Neural crest cell (in vitro differentiated cells): ENCODE measurements around the gene EMC8. TPM values are rescaled to one million over a fixed set of nuclear protein-coding genes. Genes with fewer than 3 reads are reported as not detected.

Source experiments
- DNase-seq: peaks from one replicate; pipeline ENCODE4 v3.0.0; 2021; ENCODE audit warnings: low read depth, mixed read lengths, low spot score
- H3K27ac Mint-ChIP-seq: one replicate; pipeline ENCODE4 v1.8.0; 2021; ENCODE audit warnings: mild to moderate bottlenecking, mixed read lengths; ENCODE audit not compliant: unreplicated experiment
- H3K27me3 Mint-ChIP-seq: 2 replicates; pipeline ENCODE4 v1.8.0; 2021; ENCODE audit warnings: low read depth, mild to moderate bottlenecking, mixed read lengths
- H3K36me3 Mint-ChIP-seq: 2 replicates; pipeline ENCODE4 v1.8.0; 2021; ENCODE audit warnings: low read depth, mild to moderate bottlenecking, mixed read lengths
- H3K4me1 Mint-ChIP-seq: 2 replicates; pipeline ENCODE4 v1.8.0; 2021; ENCODE audit warnings: mixed read lengths
- H3K4me3 Mint-ChIP-seq: one replicate; pipeline ENCODE4 v1.8.0; 2021; ENCODE audit warnings: mild to moderate bottlenecking, mixed read lengths
- H3K9me3 Mint-ChIP-seq: 2 replicates; pipeline ENCODE4 v1.8.0; 2021; ENCODE audit warnings: mixed read lengths
- total RNA-seq: library from RNA; stranded (reverse); gene quantifications from 2 replicates; pipeline ENCODE4 v1.2.1, GENCODE V29; 2021
- TF ChIP-seq, protein P1 (sequence below): fragments of 200-600 bp; sonication (generic); conservative IDR thresholded peaks from 2 replicates; pipeline ENCODE4 v1.5.0; 2021; ENCODE audit warnings: antibody characterized with exemption, mild to moderate bottlenecking

The EMC8 gene
- total RNA-seq, 1 donor from 2014 or later: 44.1 TPM

DNA sequence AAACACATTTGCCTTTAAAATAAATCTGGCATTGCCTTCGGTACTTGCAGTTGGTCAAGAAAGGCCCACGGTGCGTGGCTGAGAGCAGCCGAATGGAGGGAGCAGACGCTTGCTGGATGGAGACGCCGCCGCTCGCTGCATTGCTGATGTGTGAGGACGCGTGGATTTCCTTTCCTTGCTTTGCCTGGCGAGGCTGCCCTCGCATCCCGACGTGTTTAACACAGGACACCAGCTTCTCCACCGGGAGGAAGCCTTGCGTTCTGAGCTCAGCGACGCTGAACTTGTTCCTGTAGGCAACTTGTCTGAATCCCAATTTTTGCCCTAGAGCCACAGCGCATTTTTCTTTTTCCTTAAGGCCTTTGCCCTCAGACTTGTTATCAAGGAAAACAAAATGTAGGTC lies 45.9 kb upstream of the EMC8 start:
- TF ChIP-seq, protein P1, sequence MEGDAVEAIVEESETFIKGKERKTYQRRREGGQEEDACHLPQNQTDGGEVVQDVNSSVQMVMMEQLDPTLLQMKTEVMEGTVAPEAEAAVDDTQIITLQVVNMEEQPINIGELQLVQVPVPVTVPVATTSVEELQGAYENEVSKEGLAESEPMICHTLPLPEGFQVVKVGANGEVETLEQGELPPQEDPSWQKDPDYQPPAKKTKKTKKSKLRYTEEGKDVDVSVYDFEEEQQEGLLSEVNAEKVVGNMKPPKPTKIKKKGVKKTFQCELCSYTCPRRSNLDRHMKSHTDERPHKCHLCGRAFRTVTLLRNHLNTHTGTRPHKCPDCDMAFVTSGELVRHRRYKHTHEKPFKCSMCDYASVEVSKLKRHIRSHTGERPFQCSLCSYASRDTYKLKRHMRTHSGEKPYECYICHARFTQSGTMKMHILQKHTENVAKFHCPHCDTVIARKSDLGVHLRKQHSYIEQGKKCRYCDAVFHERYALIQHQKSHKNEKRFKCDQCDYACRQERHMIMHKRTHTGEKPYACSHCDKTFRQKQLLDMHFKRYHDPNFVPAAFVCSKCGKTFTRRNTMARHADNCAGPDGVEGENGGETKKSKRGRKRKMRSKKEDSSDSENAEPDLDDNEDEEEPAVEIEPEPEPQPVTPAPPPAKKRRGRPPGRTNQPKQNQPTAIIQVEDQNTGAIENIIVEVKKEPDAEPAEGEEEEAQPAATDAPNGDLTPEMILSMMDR: no peak
- H3K9me3 Mint-ChIP-seq: no peaks in the 10 kb centered on the region
- no peak overlapping the region for H3K27ac Mint-ChIP-seq
- no peaks in the 10 kb centered on the region for H3K36me3 Mint-ChIP-seq
- no peak overlapping the region for H3K4me3 Mint-ChIP-seq
- no peaks in the 10 kb centered on the region for H3K4me1 Mint-ChIP-seq
- no peak for DNase-seq
- peaks cover 22% of the 10 kb centered on the region for H3K27me3 Mint-ChIP-seq

DNA sequence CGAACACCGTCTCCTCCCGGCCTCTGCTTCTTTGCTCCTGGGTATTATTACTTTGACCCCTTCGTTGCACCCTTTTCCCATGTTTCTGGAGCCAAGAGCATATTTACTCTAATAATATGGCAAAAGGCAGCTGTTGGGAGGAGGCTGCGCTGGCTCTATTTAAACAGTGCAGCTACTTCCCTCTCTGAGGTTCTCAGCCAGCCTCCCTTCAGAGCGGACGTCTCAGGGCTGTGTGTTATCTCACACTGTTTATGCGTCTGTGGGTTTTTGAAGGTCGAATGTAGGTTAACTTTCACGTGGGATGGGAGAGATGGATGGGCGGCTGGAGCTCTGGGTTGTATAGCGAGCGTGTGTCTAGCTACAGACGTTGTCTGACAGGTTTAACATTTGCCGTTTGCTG lies 45.4 kb upstream of the EMC8 start:
- no peak for DNase-seq
- no peaks in the 10 kb centered on the region for H3K4me1 Mint-ChIP-seq
- H3K4me3 Mint-ChIP-seq: no peak overlapping the region
- H3K27me3 Mint-ChIP-seq: peaks cover 22% of the 10 kb centered on the region
- no peaks in the 10 kb centered on the region for H3K36me3 Mint-ChIP-seq
- H3K9me3 Mint-ChIP-seq: no peaks in the 10 kb centered on the region
- TF ChIP-seq, protein P1: no peak
- H3K27ac Mint-ChIP-seq: no peak overlapping the region

DNA sequence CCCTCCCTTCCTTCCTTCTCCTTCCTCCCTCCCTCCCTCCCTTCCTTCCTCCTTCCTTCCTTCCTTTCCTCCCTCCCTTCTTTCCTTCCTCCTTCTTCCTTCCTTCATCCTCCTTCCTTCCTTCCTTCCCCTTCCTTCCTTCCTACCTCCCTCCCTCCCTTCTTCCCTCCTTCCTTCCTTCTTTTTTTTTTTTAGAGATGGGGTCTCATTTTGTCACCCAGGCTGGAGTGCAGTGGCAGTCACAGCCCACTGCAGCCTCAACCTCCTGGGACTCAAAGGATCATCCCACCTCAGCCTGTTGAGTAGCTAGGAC lies 44.8 kb upstream of the EMC8 start:
- Mint-ChIP-seq H3K9me3 (no peaks in the 10 kb centered on the region), H3K4me1 (no peaks in the 10 kb centered on the region), H3K27me3 (peaks cover 20% of the 10 kb centered on the region), H3K36me3 (no peaks in the 10 kb centered on the region), H3K4me3 (no peak overlapping the region), H3K27ac (no peak overlapping the region)
- TF ChIP-seq, protein P1: no peak
- no peak for DNase-seq

DNA sequence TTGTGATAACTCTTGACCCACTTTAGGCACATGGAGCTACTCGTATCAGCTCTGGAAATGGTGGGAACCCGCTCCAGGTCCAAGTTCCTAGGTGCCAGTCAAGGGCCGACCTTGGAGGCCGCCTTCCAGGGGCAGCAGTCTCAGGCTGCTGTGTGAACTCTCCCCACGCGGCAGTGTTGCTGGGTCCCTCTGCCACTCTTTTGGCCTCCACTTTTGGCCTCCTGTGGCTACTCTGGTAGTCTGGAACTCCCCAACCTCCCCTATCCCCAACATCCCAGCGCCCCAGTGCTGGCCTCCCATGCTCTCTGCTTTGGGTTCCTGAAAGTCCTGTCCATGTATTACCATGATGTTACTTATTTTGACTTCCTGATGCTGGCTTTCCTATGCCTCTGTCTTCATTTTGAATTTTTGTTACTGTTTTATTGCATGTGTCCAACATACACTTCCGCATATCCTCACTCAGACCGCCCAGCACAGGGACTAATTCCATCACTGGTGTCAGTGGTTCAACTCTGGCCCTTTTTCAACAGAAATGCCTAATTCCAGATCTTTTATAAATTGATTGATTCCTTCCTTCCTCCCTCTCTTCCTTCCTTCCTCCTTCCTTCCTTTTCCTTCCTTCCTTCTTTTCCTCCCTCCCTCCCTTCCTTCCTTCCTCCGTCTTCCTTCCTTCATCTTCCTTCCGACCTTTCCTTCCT lies 44.3 kb upstream of the EMC8 start:
- peaks cover 24% of the 10 kb centered on the region for H3K27me3 Mint-ChIP-seq
- H3K4me1 Mint-ChIP-seq: no peaks in the 10 kb centered on the region
- H3K36me3 Mint-ChIP-seq: no peaks in the 10 kb centered on the region
- DNase-seq: no peak
- no peaks in the 10 kb centered on the region for H3K9me3 Mint-ChIP-seq
- H3K4me3 Mint-ChIP-seq: no peak overlapping the region
- no peak overlapping the region for H3K27ac Mint-ChIP-seq
- TF ChIP-seq, protein P1: no peak

DNA sequence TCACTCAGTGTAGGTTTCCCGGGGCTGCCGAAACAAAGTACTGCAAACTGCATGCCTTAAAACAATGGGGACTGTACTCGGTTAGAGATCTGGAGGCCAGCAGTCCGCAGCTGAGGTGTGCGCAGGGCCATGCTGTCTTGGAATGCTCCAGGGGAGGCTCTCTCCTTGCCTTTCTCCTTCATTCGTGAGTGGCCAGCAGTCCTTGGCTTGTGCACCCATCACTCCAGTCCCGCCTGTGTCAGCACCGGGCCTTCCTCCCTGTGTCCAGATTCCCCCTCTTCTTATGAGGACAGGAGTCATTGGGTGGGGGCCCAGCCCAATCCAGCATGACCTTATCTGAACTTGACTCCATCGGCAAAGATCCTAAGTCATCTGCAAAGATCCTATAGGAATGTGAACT lies 43.5 kb upstream of the EMC8 start:
- no peak overlapping the region for H3K4me3 Mint-ChIP-seq
- DNase-seq: no peak
- no peak overlapping the region for H3K27ac Mint-ChIP-seq
- H3K4me1 Mint-ChIP-seq: no peaks in the 10 kb centered on the region
- H3K9me3 Mint-ChIP-seq: no peaks in the 10 kb centered on the region
- no peaks in the 10 kb centered on the region for H3K36me3 Mint-ChIP-seq
- H3K27me3 Mint-ChIP-seq: peaks cover 21% of the 10 kb centered on the region
- TF ChIP-seq, protein P1: no peak
